GM10248 (cell line): ENCODE measurements around the gene VGLL3.

Source experiments
- CTCF ChIA-PET: fragments of 300-600 bp; sonication (Branson Sonifier 250); formaldehyde crosslinking; extraction: SDS; loops from one replicate; lab custom pipeline; 2021; ENCODE audit warnings: antibody characterized with exemption; lab: Yijun Ruan, JAX
- POLR2A ChIA-PET: fragments of 350-650 bp; sonication (Branson Sonifier 250); formaldehyde crosslinking; extraction: SDS; loops from one replicate; lab custom pipeline; 2020; ENCODE audit warnings: antibody characterized with exemption; lab: Yijun Ruan, JAX
- DNase-seq: peaks from one replicate; pipeline ENCODE4 v3.0.0; 2012; ENCODE audit errors: extremely low spot score
- TF ChIP-seq, protein P1 (sequence below): IDR thresholded peaks from 2 replicates; pipeline ENCODE4 v1.5.1; 2012; ENCODE audit warnings: mild to moderate bottlenecking, low read depth; ENCODE audit errors: extremely low read depth, missing control alignments, control extremely low read depth

The VGLL3 gene

DNA sequence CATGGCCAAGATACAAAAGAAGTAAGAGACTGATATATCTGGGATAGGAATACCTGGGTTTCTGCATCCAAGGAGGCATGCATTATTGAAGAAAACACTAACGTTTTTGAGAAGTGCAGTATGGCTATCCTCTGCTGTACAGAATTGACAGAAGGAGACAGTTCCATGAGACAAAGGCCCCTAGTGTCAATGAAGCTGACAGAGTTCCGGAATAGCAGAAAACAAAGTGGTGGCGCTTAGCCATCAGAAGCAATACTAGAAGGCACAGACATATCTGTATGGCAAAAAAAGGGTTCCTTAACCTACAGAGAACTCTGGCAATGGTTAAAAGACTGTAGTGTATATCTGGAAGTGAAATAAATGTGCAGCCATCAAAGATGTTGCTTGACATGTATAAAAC is 77.8 kb downstream of the VGLL3 start:
- ChIA-PET CTCF (interaction anchor here (1.0 kb wide), 1 partner anchor 10 kb away, joined by 3 read pairs; no protein-coding TSS in a partner anchor), POLR2A (no interaction called here)
- DNase-seq, result no peak
- TF ChIP-seq, protein P1, sequence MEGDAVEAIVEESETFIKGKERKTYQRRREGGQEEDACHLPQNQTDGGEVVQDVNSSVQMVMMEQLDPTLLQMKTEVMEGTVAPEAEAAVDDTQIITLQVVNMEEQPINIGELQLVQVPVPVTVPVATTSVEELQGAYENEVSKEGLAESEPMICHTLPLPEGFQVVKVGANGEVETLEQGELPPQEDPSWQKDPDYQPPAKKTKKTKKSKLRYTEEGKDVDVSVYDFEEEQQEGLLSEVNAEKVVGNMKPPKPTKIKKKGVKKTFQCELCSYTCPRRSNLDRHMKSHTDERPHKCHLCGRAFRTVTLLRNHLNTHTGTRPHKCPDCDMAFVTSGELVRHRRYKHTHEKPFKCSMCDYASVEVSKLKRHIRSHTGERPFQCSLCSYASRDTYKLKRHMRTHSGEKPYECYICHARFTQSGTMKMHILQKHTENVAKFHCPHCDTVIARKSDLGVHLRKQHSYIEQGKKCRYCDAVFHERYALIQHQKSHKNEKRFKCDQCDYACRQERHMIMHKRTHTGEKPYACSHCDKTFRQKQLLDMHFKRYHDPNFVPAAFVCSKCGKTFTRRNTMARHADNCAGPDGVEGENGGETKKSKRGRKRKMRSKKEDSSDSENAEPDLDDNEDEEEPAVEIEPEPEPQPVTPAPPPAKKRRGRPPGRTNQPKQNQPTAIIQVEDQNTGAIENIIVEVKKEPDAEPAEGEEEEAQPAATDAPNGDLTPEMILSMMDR, result no peak

DNA sequence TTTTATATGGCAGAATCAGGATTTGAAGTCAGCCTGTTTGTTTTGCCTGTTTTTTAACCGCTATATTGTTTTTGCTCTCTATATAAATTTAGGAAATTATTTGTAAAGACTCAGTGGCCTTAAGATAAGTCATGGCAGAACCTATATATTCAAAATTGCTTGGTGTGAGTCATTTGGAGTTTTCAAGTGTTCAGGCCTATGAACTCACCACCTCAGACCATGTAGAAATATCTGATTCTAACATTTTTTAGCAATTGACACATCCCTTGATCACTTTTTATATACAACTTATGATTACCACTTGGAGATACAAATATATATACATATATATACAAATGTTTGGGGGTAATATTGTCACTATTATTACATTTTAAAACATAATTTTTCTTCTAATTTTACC is 95.7 kb downstream of the VGLL3 start:
- TF ChIP-seq, protein P1, result no peak
- DNase-seq, result no peak
- POLR2A ChIA-PET, result no interaction called here
- CTCF ChIA-PET, result interaction anchor here (1.5 kb wide), 1 partner anchor 11 kb away, joined by 4 read pairs; no protein-coding TSS in a partner anchor

DNA sequence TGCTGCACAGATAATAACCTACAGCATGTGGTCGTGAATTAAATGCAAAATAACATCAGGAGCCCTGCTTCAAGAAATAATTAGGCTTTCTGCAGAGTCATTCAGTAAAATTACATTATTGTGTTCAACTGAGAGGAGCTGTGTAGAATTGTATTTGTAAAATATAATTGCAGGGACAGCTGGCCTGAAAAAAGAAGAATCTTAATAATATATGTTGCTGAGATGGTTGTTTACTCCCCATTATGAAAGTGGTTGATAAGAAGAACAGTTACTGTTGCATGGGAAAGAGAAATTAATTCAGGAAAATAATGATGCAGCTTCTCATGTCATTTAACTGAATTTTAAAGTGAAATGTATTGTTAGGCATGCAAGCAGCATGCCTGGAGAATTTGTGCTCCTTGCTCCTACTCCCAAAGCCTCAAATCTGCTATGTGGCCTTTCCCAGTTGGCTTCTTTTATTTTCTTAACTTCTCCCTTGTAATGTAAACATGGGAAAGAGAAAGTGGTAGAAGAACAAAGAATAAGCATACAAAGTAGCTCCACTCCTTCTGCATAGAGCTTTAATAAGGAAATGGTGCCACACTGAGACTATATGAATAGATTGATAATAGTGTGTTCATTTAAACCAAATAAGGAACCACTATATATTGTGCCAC is 100.1 kb downstream of the VGLL3 start:
- TF ChIP-seq, protein P1, result no peak
- POLR2A ChIA-PET, result no interaction called here
- no peak for DNase-seq
- CTCF ChIA-PET, result no interaction called here
